ENCODE results near the gene ACOX1.

ACOX1 gene

DNA sequence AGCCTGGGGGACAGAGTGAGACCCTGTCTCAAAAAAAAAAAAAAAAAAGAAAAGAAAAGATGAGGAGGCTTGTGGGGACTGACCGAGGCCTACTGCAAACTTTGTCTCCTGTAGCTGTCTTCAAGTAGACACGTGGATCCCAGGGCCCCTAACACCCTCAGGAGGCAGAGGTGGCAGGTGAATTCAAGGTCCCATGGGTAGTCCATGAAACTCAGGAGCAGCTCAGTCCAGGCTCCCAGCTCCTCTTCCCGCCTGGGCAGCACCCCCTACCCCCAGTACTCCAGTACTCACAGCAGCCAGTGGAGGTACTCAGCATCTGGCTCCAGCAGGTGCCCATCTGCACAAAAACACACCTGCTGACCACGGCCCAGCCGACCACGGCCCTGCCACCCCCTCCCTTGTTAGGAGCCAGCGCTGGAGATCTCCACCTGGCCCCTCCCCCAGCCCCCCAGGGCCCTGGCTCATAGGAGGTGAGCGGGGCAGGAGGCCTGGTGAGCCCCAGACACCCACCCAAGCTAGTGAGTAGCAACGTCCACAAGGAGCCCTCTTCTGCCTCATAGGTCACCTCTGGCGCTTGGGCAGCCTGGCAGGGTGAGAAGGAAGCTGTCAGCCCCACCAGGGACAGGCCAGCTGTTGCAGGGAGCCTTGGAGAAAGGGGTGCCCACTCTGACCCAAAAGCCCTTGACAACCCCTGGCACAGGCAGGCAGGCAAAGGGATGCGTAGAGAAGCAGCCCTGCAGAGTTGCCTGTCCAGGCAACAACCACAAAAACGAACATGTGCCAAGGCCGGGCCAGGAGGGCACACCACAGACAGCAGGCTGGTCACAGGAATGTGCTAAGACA is 78.1 kb downstream of the ACOX1 start:
- no peak for DNase-seq (ENCODE audit: low spot score in 2 of 2)
- Mint-ChIP-seq H3K27ac (no peak overlapping the region), H3K36me3 (peaks cover 56% of the 10 kb centered on the region), H3K9me3 (no peaks in the 10 kb centered on the region), H3K4me1 (peaks cover 13% of the 10 kb centered on the region), H3K4me3 (no peak overlapping the region)
- no peak for ATAC-seq

DNA sequence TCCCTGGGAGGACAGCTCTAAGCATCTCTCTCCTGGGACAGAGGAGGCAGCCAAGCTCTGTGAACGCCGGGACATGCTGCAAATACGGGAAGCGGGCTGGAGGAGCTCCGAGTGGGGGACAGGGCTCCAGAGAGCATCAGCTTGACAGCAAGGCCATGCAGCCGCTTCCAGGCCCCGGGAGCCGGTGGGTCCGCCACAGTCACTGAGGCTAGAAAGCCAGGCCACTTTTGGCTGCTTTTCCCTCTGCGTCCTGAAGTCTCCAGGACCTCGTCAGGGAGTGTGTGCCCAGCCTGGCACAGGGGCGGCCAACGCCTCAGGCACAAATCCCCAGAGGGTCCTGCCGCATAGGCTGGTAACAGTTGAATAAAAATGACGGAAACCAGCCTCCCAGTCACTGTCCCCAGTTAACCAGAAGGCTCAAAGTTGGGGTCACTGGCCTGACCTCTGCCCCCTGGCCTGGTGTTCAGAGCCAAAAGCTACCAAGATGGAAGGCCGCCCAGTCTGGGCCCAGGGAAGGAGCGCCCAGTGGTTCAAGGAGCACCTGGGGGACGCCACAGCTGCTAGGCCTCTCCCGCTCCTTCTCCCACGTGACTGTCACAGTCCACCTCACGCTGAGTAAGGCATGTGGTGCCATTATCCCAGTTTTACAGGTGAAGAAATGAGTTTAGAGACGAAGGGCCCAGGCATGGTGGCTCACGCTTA is 79.0 kb downstream of the ACOX1 start:
- ATAC-seq (no peak), DNase-seq (ENCODE audit: low spot score in 2 of 2) (no peak)
- Mint-ChIP-seq H3K27ac (no peak overlapping the region), H3K36me3 (peaks cover 63% of the 10 kb centered on the region), H3K4me1 (peaks cover 23% of the 10 kb centered on the region), H3K9me3 (no peaks in the 10 kb centered on the region), H3K4me3 (no peak overlapping the region)

DNA sequence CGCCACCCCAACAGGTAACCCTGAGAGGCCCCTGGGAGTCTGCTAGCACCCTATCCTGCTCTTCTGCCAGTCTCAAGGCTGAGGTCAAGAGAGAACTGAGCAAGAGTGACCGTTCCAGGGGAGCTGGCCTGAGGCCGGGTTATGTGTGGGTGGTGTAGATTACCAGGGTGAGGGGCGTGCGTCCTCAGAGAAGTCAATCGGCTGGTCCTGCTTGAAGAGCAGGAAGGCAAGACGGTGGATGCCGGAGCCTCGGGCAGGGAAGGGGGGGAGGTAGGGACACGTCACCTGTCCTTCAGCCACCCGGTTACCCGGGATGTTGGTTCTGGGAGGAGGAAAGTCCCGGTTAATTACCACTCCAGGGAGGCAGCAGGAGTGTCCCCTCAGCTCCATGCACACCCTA is 79.6 kb downstream of the ACOX1 start:
- DNase-seq (ENCODE audit: low spot score in 2 of 2): no peak
- no peak overlapping the region for H3K27ac Mint-ChIP-seq
- peaks cover 26% of the 10 kb centered on the region for H3K4me1 Mint-ChIP-seq
- no peak overlapping the region for H3K4me3 Mint-ChIP-seq
- no peak for ATAC-seq
- H3K9me3 Mint-ChIP-seq: no peaks in the 10 kb centered on the region
- peaks cover 63% of the 10 kb centered on the region for H3K36me3 Mint-ChIP-seq

DNA sequence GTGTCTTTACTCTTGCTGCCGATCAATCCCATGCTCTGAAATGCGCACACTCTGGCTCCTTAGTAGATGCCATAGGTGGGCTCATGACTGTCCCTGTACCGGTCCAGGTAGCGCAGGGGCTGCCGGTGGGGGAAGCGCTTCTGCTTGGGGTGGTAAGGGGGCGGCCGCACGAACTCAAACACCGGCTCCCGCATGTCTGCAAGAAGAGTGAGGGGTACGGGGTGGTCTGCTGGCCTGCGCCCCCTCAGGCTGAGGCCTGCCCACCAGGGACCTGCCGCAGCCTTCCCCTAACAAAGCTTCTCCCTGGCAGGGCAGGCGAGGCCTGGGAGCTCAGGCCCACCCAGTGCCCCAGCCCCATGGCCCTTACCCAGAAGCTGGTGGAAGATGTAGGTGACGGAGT is 80.2 kb downstream of the ACOX1 start:
- Mint-ChIP-seq H3K4me3 (no peak overlapping the region), H3K9me3 (no peaks in the 10 kb centered on the region)

DNA sequence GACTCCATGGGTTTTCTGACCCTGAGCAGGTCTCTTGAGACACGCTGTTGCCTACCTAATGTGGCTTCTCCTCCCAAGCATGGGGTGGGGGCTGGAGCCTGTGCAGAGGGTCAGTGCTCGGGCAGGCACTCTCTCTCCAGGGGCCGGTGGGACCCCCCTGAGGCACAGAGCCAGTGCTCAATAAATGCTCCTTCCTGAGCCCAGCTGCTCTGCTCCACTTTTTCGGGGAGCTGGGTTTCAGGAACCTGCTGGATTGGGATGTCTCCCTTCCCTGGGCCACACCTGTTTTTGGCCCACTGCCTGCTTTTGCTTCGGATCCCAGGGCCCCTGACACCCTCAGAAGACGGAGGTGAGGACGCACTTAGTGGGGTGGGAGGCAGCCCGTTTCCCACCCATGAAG is 80.9 kb downstream of the ACOX1 start:
- peak overlapping the region; percentile 70 for H3K27ac Mint-ChIP-seq
- no peak for ATAC-seq
- H3K36me3 Mint-ChIP-seq: peaks cover 58% of the 10 kb centered on the region

More for the DNA sequence above, 80.2 kb downstream of the ACOX1 start:
- no peak for DNase-seq (ENCODE audit: low spot score in 2 of 2)
- Mint-ChIP-seq H3K36me3 (peaks cover 63% of the 10 kb centered on the region), H3K27ac (no peak overlapping the region), H3K4me1 (peaks cover 27% of the 10 kb centered on the region)
- ATAC-seq: no peak

DNA sequence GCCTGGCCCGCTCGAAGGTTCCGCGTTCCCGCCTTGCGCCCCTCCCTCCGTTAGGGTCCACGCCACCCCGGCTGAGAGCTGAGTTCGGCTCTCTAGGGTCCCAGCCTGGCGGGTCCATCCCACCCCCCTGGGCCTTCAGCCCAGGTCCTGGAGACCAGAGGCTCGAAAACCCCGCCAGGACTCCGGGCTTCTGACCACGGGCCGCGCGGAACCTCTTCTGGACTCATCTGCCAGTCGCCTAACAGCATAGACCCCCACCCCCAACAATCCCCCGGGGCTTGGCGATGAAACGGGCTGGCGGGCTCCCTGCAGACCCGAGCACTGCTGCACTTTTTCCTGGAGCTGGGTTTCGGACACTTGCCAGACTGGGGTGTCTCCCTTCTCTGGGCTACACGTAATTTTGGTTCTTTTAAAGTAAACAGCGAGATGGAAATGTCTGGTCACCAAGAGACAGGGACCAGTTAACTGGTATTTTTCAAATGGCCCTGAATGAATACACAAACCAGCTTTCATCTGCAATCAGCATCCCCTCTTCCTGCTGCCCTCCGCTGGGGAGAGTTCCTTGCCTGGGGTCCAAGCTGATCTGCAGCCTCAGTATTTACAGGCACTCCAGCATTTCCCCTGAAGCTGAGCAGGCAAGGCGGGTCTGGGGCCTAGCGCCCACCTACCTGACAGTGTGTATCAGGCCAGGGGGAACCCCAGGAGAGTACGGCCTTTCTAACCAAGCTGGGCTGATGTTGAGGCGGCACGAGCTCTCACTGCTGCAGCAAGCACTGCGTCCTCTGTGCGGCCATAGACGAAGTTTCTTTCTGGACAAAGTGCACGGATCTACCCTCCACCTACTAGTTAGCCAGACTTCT is 81.6 kb downstream of the ACOX1 start:
- Mint-ChIP-seq H3K36me3 (peaks cover 56% of the 10 kb centered on the region), H3K4me1 (peaks cover 29% of the 10 kb centered on the region), H3K27ac (peak overlapping the region; percentile 70)

More for the DNA sequence above, 80.9 kb downstream of the ACOX1 start:
- no peak for DNase-seq (ENCODE audit: low spot score in 2 of 2)
- Mint-ChIP-seq H3K4me3 (peak overlapping the region; percentile 86), H3K4me1 (peaks cover 29% of the 10 kb centered on the region), H3K9me3 (no peaks in the 10 kb centered on the region)

DNA sequence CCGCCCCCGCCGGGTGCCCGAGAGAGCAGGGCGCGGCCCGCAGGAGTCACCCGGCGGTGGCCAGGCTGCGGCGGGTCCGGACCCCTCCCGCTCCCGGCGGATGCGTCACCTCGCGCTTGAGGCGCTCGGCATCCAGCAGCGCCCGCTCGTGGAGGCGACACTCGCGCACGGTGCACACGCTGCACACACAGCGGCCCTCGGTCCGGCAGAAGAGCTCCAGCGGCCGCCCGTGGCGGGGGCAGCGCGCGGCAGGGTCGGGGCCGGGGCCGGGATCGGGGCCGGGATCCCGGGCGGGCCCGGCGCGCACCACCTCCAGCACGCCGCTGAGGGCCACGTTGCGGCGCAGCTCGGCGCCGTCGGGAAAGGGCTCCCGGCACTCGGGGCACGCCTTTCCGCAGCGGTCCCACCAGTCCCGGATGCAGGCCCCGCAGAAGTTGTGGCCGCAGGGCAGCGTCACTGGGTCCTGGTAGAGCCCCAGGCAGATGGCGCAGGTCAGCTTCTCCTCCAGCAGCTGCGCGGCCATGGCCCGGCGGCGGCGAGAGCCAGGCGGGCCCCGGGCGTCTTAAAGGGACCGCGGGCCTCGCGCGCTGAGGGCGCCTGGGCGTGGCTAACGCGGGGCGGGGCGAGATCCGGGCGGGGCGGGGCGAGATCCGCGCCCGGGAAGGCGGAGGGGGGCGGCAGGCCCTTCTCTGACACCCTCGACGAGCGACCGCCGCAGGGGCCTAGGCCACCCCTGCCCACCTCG is 82.4 kb downstream of the ACOX1 start, which contains the start of gene TRIM65:
Gene TRIM65 (minus strand): TSS at position 537 of the 745 bp plus-strand sequence. CDS start 14 bp downstream, at position 523.
- peaks cover 56% of the 10 kb centered on the region for H3K36me3 Mint-ChIP-seq
- peak within 1 kb of the TSS; percentile 96 for H3K27ac Mint-ChIP-seq
- DNase-seq (ENCODE audit: low spot score in 2 of 2): peak; percentile 80 to 89
- H3K9me3 Mint-ChIP-seq: no peaks in the 10 kb centered on the region
- peaks cover 29% of the 10 kb centered on the region for H3K4me1 Mint-ChIP-seq
- ATAC-seq: peak; percentile 92
- peak within 1 kb of the TSS; percentile 86 for H3K4me3 Mint-ChIP-seq

More for the DNA sequence above, 81.6 kb downstream of the ACOX1 start:
- peak overlapping the region; percentile 86 for H3K4me3 Mint-ChIP-seq
- ATAC-seq: no peak
- DNase-seq (ENCODE audit: low spot score in 2 of 2): no peak
- no peaks in the 10 kb centered on the region for H3K9me3 Mint-ChIP-seq

DNA sequence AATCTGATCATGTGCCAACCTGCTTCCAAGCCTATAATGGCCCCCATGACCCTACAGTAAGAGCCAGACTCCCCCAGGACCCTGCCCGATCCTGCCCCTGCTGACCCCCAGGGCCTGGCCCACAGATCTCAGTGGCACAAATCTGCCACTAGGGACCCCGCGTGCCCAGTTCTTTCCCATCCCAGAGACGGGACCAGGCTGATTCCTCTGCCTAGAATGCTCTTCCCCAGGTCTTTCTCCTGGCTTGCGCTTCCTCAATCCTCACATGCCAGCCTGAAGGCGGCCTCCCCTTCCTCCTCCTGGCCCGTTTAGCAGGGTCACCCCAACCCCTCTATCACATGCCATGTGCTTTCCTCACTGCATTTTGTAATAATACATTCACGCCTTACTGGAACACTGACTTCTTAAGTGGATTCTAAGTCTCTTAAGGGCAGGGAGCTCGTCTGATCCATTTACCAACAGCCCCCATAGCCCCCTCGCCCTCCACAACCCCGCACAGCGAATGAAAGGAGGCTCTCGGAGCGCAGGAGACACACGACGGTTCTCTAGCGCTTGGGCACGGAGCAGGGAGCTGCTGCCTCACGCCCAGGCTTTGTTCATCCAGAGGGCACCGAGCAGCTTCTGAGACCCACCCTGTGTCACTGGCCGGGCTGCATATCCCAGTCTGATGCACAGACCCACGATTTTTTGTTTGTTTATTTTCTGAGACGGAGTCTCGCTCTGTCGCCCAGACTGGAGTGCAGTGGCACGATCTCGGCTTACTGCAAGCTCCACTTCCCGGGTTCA is 83.4 kb downstream of the ACOX1 start:
- ATAC-seq (no peak), DNase-seq (ENCODE audit: low spot score in 2 of 2) (no peak)
- peak overlapping the region; percentile 96 for H3K27ac Mint-ChIP-seq
- H3K4me3 Mint-ChIP-seq: peak overlapping the region; percentile 86
- peaks cover 56% of the 10 kb centered on the region for H3K36me3 Mint-ChIP-seq
- no peaks in the 10 kb centered on the region for H3K9me3 Mint-ChIP-seq
- H3K4me1 Mint-ChIP-seq: peaks cover 29% of the 10 kb centered on the region

DNA sequence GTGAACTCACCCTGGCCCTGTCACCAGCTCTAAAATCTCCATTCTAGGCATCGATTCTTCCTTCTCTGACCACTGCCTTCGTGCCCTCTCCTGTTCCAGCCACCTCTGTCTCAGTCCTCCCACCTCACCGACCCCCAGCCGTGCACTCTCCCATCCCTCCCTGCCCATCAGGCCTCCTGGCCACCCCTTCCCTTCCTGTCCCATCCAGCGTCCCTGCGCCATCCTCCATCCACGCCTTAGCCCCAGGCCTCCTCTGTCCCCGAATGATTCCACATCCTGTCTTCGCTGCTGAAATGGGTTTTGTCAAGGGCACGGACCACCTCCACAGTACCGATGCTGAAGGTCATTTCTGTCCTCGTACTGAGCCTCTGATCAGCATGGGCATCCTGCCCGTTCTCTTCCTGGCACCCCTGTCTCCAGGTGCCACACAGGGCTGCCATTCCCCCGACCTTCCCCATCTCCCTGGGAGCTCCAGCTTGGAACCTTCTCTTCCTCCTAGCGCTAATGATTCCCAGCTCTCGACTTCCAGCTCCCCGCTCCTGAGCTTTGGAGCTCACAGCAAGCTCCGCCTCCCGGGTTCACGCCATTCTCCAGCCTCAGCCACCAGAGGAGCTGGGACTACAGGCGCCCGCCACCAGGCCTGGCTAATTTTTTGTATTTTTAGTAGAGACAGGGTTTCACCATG is 84.8 kb downstream of the ACOX1 start:
- Mint-ChIP-seq H3K36me3 (peaks cover 57% of the 10 kb centered on the region), H3K9me3 (no peaks in the 10 kb centered on the region), H3K27ac (peak overlapping the region; percentile 96), H3K4me1 (peaks cover 29% of the 10 kb centered on the region), H3K4me3 (peak overlapping the region; percentile 2)
- ATAC-seq (no peak), DNase-seq (ENCODE audit: low spot score in 2 of 2) (no peak)

DNA sequence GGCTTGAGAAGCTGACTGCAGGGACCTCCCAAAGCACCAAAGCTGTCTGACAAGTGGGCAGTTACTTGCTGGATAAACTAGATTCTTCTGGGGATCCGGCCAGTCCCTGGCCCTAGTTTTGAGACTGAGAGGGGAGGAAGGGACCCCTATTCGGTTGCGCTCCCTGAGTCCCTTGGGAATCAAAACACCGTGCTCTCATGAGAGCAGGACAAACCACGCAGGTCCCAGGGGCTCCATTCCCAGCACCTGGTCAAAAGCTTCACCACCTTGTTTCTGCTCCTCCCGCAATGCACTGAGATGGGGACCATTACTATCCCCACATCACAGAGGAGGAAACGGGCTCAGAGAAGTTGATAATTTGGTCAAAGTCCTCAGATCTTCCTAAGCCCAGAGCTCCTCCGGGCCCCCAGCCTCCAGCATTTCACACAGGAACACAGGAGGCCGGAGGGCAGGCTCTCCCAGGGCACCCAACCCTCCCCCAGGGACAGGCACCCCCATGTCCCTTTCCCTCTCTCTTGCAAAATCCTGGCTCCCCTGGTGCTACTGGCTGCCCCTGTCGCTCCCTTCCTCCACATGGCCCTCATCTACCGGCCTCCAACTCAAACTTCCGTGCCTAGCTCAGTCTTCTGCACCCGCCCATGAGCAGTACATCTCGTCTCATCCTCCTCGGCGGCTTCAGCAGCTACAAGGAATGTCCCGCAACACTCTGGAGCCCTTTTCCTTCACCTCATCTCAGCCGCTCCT is 85.5 kb downstream of the ACOX1 start:
- peaks cover 52% of the 10 kb centered on the region for H3K36me3 Mint-ChIP-seq
- ATAC-seq (no peak), DNase-seq (ENCODE audit: low spot score in 2 of 2) (no peak)
- H3K4me3 Mint-ChIP-seq: peak overlapping the region; percentile 2
- H3K9me3 Mint-ChIP-seq: no peaks in the 10 kb centered on the region
- peak overlapping the region; percentile 96 for H3K27ac Mint-ChIP-seq
- H3K4me1 Mint-ChIP-seq: peaks cover 29% of the 10 kb centered on the region

DNA sequence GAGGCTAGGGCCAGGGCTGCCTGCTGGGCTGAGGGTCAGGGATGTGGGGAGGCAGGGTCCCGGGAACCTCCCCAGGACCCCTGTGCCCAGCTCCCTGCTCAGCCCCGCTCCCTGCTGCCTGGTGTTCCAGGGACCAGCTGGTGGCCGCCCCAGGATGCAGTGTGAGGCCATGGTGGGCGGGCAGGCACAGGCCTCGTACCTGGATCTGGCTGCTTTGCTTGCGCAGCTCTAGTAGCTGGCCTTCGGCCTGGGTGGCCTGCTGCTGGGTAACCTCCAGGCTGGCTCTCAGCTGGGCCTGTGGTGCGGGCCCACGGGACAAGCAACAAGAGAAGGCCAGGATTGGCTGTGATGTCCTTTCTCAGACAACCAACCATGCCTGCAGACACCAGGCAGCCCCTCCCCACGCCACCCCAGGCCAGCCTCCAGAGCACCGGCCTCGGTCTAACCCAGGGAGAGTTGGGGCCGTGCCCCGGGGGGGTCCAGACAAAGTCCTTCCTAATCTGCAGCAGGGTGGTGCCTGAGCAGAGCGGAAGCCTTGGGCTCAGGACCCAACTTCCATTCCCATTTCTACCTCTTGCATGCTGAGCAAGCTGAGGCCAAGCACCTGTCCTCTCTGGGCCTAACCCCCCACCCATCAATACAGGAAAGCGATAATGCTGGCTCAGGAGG is 86.3 kb downstream of the ACOX1 start:
- DNase-seq (ENCODE audit: low spot score in 2 of 2) (no peak), ATAC-seq (no peak)
- Mint-ChIP-seq H3K4me3 (no peak overlapping the region), H3K9me3 (no peaks in the 10 kb centered on the region), H3K36me3 (peaks cover 44% of the 10 kb centered on the region), H3K27ac (no peak overlapping the region), H3K4me1 (peaks cover 29% of the 10 kb centered on the region)

DNA sequence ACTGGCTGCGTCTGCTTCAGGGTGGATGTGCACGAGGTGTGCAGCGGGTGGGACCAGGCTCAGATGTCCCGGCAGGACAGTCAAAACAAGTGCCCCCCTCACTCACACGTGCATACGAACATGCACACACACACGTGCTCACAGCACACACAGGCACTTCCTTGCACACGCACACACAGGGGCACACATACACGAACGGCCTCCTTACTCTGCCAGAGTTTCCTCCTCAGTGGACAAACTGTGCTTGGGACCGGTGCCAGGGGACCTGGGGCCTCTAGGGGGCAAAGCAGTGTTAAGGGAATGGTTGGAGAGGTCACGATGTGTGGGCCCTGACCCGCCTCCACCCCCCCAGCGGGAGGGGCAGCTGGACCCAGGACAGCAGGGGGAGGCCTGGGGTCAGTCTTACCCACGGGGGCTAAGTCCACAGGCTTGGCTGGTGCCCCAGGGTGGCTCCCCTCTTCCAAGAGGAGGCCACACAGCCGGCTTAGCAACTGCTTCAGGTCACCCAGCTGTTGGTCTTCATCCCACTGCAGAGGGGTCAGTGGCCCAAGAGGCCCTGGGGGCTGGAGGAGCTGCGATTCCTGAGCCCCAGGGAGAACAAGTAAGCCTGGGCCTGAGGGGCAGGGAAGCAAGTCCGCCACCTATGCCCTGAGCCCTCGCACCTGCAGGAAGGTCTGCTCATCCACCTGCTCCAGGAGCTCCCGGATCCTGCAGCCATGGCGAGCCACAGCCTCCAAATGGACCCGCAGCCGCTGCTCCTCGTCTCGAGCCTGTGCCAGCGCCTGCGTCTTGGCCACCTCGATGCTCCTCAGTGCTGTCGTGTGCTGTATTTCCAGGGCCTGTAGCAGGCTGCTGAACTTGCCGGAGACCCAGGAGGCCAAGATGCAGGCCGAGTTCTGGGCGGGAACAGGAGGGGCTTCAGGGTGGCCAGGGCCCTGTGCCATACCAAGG is 87.1 kb downstream of the ACOX1 start:
- H3K9me3 Mint-ChIP-seq: no peaks in the 10 kb centered on the region
- peaks cover 24% of the 10 kb centered on the region for H3K4me1 Mint-ChIP-seq

More for the DNA sequence above, 87.1 kb downstream of the ACOX1 start:
- ATAC-seq (no peak), DNase-seq (ENCODE audit: low spot score in 2 of 2) (no peak)
- Mint-ChIP-seq H3K27ac (no peak overlapping the region), H3K36me3 (peaks cover 37% of the 10 kb centered on the region), H3K4me3 (no peak overlapping the region)
